CD4-positive, CD25-positive, alpha-beta regulatory T cell (primary cell): ENCODE measurements around the gene SIDT2. TPM values are rescaled to one million over a fixed set of nuclear protein-coding genes. Genes with fewer than 3 reads are reported as not detected.

ENCODE experiments used
- polyA plus RNA-seq, 4 donors: library from polyadenylated mRNA; unstranded; fragments of 300-500 nt; fragmentation: Illumina TruSeq; gene quantifications; one replicate each; pipeline ENCODE4 v1.2.3, GENCODE V29; 2021
- total RNA-seq: library from RNA; stranded (reverse); gene quantifications from one replicate; pipeline ENCODE4 v1.2.3, GENCODE V29; 2022

The SIDT2 gene
- total and polyA plus RNA-seq, 5 donors from 2014 or later, result 2.5 to 129 (median 5.4) TPM

Other genes starting within 250 kb of the SIDT2 start
- gene SIK3, start 80.3 kb upstream of the SIDT2 start, total RNA-seq, result 55.2 TPM
- gene SIK3, start 80.3 kb upstream of the SIDT2 start, polyA plus RNA-seq, result 1 to 10 TPM; 7.0 to 9.8 (median 9.0) TPM
- 43.3 TPM for gene PAFAH1B2, start 34.5 kb upstream of the SIDT2 start, total RNA-seq
- 10 to 100 TPM; 15.0 to 24.1 (median 16.9) TPM for gene PAFAH1B2, start 34.5 kb upstream of the SIDT2 start, polyA plus RNA-seq
- 11.7 TPM for gene TAGLN, start 20.6 kb downstream of the SIDT2 start, total RNA-seq
- 1 to 10 TPM in 1 of 4 donors, under 1 TPM in 3; 0.25 to 1.3 (median 0.64) TPM for gene TAGLN, start 20.6 kb downstream of the SIDT2 start, polyA plus RNA-seq
- 478 TPM for gene PCSK7, start 53.3 kb downstream of the SIDT2 start, total RNA-seq
- gene PCSK7, start 53.3 kb downstream of the SIDT2 start, polyA plus RNA-seq, result 10 to 100 TPM; 55.0 to 76.1 (median 63.4) TPM
- 54.6 TPM for gene RNF214, start 53.9 kb downstream of the SIDT2 start, total RNA-seq
- 10 to 100 TPM; 51.0 to 69.6 (median 55.7) TPM for gene RNF214, start 53.9 kb downstream of the SIDT2 start, polyA plus RNA-seq
- 7.2 TPM for gene BACE1-AS, start 112.6 kb downstream of the SIDT2 start, total RNA-seq
- 1 to 10 TPM; 1.2 to 2.8 (median 1.9) TPM for gene BACE1-AS, start 112.6 kb downstream of the SIDT2 start, polyA plus RNA-seq
- gene BACE1, start 137.5 kb downstream of the SIDT2 start, total RNA-seq, result 6.9 TPM
- 1 to 10 TPM; 1.1 to 2.0 (median 1.4) TPM for gene BACE1, start 137.5 kb downstream of the SIDT2 start, polyA plus RNA-seq
- gene CEP164, start 149.1 kb downstream of the SIDT2 start, total RNA-seq, result 73.4 TPM
- 10 to 100 TPM; 19.7 to 30.9 (median 20.6) TPM for gene CEP164, start 149.1 kb downstream of the SIDT2 start, polyA plus RNA-seq